SK-MEL-5 (cell line): ENCODE measurements around the gene PPP1R9B. TPM values are rescaled to one million over a fixed set of nuclear protein-coding genes. Genes with fewer than 3 reads are reported as not detected.

Source experiments
- DNase-seq: peaks from one replicate; pipeline ENCODE4 v3.0.0-alpha.2; 2016; ENCODE audit warnings: low read depth, low spot score
- in situ Hi-C: cut with HindIII; loops from 2 replicates; pipeline ENCODE4 v1.10.0; 2016; ENCODE audit warnings: low sequenced_read_pairs, high pct_unique_total_duplicates, low pct_unique_long_range_greater_than_20kb
- polyA plus RNA-seq, 2 experiments: library from polyadenylated mRNA; depleted of rRNA; stranded (reverse); fragments of >200 nt; gene quantifications; 2 replicates each; pipeline ENCODE4 v1.2.3, GENCODE V29; 2015
- total RNA-seq: library from RNA; depleted of rRNA; stranded (reverse); fragments of >200 nt; shearing (Covaris generic); gene quantifications from 2 replicates; pipeline ENCODE4 v1.2.3, GENCODE V29; 2014; rRNA removed

The PPP1R9B gene, protein sequence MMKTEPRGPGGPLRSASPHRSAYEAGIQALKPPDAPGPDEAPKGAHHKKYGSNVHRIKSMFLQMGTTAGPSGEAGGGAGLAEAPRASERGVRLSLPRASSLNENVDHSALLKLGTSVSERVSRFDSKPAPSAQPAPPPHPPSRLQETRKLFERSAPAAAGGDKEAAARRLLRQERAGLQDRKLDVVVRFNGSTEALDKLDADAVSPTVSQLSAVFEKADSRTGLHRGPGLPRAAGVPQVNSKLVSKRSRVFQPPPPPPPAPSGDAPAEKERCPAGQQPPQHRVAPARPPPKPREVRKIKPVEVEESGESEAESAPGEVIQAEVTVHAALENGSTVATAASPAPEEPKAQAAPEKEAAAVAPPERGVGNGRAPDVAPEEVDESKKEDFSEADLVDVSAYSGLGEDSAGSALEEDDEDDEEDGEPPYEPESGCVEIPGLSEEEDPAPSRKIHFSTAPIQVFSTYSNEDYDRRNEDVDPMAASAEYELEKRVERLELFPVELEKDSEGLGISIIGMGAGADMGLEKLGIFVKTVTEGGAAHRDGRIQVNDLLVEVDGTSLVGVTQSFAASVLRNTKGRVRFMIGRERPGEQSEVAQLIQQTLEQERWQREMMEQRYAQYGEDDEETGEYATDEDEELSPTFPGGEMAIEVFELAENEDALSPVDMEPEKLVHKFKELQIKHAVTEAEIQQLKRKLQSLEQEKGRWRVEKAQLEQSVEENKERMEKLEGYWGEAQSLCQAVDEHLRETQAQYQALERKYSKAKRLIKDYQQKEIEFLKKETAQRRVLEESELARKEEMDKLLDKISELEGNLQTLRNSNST
- total RNA-seq, result 33.6 and 36.2 TPM in 2 replicates
- polyA plus RNA-seq (2015; cell fraction: cytosol; rRNA removed), result 49.3 and 63.2 TPM in 2 replicates
- polyA plus RNA-seq (2015; cell fraction: nucleus; rRNA removed), result 61.2 and 61.5 TPM in 2 replicates

DNA sequence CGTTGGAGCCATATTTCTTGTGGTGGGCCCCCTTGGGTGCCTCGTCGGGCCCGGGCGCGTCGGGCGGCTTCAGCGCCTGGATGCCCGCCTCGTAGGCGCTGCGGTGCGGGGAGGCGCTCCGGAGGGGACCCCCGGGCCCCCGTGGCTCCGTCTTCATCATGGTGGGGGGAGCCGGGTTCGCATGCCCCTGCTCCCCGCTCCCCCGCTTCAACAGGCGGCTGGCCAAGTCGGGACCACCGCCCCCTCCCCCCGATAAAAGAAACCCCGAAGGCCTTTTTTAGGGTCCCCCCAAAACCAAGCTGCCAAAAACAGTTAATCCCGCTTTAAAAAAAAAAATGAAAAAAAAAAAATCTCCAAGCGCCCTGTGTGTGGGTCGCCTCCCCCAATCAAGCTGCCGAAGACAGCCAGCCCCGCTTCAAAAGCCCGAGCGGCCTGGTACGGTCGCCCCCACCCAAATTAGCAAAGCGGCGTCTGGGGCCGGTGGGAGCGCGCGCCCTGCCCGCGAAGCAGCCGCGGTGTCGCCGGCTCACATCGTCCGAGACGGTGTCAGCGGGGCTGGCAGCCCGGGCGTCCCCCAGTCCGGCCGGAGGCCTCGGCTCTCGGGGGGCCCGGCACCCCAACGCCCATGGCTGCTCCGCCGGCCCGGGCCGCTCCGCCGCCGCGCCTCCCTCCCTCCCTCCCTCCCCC lies at the start of gene PPP1R9B:
Gene PPP1R9B (minus strand): TSS at position 324 of the 687 bp plus-strand sequence. CDS start 164 bp downstream, at position 160.
- in situ Hi-C loops, result no loop called here
- DNase-seq, result no peak

DNA sequence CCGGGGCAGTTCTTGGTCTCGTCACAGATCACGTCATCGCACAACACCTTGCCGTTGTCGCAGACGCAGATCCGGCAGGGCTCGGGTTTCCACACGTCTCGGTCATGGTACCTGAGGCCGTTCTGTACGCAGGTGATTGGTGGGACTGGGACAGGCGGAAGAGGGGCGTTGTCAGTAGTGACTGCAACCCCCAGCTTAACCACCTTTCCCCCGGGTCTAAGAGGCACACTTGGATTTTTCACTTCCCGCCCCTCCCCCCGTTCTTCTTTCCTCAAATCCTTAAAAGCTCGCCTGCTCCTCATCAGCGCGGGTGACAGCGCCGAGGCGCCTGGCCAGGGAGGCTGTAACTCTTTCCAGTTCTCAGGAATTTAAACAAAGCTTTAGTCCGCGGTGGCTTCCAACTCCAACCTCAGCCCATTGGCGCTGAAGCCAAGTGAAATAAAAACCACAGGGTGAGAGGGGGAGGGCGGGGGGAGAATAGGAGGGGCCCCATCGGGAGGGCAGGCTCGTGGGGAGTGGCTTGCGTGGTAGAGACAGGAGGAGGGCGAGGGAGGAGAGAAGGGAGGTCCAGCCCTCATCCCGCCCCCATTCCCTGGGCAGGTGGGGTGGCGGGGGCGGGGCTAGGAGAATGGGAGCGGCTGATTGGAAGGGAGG lies 49.5 kb upstream of the PPP1R9B start:
- in situ Hi-C loops, result no loop called here
- peak; percentile 86 for DNase-seq

DNA sequence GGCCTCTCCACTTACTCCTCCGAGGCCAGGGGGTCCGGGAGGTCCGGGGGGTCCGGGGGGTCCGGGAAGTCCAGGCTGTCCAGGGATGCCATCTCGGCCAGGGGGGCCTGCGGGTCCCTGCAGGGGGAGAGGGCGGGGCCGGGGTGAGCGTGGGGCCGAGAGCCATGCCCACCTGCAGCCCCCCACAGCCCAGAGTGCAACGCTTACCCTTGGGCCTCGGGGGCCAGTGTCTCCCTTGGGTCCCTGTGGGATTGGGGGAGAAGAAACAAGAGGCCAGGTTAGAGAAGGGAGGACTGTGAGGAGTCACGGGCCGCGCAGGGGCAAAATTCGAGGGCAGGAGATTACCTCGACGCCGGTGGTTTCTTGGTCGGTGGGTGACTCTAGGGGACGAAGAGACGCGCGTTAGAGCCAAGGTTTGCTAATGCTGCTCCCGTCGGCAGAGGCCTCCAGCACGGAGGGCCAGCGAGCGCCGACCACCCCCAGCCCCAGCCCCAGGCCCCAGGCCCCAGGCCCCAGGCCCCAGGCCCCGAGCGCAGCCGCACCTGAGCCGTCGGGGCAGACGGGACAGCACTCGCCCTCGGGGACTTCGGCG lies 48.8 kb upstream of the PPP1R9B start:
- in situ Hi-C loops, result no loop called here
- no peak for DNase-seq

DNA sequence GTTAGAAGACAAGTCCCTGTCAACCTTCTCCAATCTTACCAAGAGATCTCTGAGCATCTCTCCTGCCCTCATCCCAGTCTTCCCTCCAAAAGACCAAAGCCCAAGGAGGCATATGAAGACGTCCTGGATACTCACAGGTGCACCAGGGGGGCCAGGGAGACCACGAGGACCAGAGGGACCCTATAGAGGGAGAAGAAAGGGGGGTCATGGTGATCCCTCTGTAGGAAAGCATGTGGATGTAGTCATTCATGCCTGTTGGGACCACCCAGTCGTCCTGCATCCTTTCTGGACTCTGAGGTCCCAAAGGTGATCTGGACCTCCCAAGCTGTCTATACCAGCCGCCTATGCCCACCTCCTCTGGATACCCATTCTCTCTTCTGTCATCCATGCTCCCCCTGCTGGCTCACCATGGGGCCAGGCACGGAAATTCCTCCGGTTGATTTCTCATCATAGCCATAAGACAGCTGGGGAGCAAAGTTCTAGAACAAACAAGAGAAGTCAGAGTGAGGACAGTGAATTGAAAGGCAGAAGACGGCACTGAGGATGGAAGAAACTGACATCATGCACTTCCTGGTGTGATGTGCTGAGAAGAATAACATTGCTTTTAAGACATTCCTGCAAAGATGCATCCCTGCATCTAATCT lies 47.7 kb upstream of the PPP1R9B start:
- peak; percentile 86 for DNase-seq
- in situ Hi-C loops, result no loop called here

DNA sequence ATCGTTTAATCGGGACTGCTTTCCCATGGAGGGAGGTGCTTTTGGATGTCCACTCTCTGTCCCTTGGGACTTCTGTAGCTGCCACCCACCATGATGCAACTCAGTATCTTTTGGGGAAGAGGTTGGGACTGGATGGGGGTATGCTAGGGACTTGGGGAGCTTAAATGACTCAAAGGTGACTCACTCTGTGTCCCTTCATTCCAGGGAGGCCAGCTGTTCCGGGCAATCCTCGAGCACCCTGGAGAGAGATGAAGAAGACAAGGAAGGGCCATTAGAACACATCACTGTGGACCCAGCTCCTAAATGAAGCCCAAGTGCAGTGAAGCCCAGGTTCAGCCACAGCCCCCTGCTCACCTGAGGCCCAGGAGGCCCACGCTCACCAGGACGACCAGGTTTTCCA lies 46.3 kb upstream of the PPP1R9B start:
- in situ Hi-C loops, result no loop called here
- DNase-seq, result no peak

DNA sequence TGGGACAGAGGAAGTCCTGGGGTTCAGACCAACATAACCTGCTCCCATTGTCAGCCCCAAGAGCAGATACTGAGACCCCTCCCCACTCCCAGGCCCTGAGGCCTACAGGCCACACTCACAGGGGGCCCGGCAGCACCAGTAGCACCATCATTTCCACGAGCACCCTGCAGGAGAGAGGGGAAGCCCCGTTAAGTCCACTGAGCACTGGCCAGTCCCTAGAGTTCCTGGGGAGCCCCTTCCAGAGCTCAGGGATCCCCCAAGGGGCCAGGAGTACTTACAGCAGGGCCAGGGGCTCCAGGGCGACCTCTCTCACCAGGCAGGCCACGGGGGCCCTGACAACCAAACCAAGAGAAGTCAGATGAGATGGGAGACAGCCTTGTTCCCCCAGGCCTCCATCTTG lies 45.6 kb upstream of the PPP1R9B start:
- in situ Hi-C loops, result no loop called here
- DNase-seq, result no peak

DNA sequence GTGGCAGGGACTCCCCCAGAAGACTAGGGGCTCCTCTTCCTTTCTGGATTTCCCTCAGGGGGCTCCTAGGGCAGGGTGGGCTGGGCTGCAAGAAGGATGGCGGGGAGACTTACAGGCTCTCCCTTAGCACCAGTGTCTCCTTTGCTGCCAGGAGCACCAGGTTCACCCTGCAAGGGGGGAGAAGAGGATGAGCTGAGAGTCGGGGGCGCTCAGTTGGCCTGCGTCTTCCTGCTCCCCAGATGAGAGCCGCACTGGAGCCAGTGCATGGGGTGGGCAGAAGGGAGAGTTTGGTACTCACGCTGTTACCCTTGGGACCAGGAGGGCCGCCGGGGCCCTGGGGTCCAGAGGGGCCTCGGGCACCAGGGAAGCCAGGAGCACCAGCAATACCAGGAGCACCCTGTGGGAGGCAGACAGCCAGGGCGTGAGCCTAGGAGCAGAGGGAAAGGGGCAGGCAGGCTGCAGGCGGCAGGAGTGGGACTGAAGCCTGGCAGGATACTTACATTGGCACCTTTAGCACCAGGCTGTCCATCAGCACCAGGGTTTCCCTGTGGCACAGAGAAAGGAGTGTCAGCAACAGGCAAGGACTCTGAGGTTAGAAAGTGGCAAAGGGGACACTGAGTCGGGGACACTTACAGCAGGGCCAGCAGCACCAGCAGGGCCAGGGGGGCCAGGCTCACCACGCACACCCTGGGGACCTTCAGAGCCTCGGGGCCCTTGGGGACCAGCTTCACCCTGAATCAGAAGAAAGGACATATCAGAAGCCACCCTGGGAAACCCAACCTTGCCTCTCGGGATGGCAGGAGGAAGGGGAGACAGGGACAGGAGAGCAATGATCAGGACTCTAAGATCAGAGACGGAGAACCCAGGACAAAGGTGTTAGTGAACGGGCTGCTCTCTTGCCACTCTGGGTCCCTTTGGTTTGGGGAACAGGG lies 44.7 kb upstream of the PPP1R9B start:
- peak; percentile 33 for DNase-seq
- in situ Hi-C loops, result no loop called here

DNA sequence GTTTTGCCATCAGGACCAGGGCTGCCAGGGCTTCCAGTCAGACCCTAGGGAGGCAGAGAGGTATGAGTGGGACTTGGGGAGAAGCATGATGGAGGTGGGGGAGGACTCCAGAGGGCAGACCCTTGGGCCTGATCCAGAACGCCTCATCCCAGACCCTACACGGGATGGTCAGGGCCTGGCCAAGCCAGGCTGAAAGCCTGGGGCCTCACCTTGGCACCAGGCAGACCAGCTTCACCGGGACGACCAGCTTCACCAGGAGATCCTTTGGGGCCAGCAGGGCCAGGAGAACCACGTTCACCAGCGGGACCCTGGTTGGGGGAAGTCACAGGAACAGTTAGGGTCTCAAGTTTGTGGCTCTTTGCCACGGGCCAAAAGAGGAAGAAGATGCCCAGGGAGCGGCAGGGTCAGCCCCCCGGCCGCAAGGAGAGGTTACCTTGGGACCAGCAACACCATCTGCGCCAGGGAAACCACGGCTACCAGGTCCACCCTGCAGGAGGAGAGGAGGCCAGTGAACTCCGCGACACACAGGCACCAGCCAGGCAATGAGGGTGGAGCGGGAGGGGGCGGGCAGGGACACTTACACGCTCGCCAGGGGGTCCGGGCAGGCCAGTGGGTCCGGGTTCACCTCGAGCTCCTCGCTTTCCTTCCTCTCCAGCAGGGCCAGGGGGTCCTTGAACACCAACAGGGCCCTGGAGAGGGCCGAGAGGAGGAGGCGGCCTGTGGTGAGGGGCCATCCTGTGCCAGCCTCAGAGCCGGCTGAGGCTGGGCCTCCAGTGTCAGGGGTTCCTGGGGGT lies 43.9 kb upstream of the PPP1R9B start:
- no peak for DNase-seq
- in situ Hi-C loops, result no loop called here

DNA sequence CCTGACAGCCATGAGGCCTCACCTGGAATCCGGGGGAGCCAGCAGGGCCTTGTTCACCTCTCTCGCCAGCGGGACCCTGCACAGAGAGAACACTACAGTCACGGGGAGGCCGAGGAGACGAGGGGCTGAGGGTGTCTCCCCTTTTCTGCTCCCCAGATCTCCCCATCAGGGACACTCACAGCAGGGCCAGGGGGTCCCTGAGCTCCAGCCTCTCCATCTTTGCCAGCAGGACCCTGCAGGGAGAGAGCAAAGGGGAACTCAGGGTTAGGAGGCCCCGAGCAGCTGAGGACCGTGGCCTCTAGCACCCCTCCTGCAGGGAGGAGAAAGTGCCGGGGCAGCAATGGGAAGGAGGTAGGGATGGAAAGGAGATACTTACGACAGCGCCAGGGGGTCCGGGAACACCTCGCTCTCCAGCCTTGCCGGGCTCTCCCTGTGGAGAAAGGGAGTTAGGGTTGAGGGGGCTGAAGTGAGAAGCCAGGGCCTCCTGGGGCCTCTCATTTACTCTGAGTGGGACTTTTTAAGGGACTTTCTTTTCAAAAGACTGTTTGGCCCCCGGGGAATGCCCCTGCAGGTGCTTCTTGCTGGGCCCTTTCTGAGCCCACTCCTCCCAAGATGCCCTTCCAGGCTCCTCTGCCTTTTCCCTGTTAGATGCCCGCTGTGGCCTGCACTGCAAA lies 42.3 kb upstream of the PPP1R9B start:
- DNase-seq, result no peak
- in situ Hi-C loops, result no loop called here

DNA sequence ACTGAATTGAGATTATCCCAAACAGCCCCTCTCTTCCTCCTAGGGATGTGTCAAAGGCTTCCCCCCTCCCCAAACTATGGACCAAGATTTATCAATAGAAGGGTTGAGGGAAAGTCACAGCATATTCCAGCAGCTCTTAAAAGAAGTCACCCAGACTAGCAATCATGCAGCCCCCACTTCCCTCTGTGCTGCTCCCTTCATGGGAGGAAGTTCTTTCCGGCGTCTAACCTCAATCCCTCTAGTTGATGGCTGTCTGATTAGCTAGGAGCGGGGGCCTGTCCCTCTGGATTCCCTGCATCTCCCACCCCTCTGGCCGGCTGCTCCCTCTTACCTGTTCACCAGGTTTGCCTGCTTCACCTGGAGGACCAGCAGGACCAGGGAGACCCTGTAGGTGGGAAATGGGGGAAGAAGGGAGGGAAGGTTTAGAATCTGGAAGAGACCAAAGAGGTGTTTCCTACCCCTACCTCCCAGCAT lies 41.7 kb upstream of the PPP1R9B start:
- in situ Hi-C loops, result no loop called here
- DNase-seq, result no peak

DNA sequence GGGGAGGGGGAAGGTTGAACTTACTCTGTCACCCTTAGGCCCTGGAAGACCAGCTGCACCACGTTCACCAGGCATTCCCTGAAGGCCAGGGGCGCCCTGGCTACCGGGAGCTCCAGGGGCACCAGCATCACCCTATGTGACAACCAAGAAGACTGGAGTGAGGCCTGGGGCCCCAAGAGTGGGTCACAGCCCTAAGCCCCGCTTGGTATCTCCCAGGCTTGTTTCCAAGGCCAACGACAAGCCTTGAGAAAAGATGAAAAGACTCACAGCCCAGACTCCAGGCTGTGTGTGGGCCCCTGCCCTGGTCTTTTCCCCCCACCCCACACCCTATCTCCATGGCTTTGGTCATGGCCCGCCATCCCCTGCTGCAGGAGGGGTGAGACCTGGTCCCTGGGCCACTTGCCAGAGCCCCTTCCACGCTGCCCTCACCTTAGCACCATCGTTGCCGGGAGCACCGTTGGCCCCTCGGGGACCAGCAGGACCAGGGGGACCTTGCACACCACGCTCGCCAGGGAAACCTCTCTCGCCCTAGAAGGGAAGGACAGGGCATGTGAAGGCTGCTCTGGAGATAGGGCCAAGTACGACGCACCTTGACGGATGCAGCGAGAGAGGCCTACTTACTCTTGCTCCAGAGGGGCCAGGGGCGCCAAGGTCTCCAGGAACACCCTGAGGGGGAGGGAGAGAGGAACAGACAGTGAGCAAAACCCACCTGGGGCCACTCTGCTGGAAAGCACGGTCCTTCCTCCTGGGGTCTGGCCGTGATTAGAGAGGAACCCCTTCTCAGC lies 41.1 kb upstream of the PPP1R9B start:
- in situ Hi-C loops, result no loop called here
- DNase-seq, result no peak

DNA sequence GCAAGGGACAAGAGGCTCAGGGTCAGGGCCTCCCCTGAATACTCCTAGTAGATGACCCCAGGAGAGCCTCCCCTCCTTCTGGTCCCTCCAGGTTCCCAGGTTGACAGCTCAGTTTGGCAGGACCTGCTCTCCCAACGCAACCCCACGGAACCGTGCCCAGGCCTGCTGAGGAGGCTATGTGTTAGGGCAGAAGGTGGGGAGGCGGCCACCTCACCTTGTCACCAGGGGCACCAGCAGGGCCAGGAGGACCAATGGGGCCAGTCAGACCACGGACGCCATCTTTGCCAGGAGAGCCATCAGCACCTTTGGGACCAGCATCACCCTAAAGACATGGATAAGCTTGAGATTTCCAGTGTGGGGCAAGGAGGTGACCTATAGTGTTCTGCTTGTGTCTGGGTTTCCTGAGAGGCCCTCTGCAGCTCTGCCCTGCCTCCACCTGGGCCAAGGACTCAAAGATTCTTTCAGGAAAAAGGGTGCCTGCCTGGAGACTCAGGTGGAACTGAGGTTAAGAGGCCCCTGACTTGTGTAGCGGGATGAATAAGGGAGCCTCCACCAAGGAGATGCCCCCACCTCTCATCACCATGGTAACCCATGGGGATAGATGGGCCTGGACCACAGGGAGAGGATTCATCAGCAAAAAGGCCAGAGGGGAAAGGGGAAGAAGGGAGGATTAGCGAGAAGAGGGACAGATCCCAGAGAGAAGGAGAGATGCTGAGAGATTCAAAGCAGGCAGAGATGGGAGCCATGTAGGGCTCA lies 40.3 kb upstream of the PPP1R9B start:
- in situ Hi-C loops, result no loop called here

DNA sequence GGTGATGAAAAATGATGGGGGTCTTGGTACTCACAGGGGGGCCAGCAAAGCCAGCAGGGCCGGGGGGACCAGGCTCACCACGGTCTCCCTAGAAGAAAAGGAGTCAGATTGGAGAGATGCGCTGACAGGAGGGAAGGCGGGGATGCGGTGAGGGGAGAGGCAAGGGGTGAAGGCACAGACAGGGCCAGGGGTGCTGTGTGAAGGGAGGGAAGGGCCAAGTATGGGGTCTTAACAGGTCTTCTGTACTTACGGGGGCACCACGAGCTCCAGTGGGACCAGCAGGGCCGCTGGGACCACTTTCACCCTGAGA lies 39.8 kb upstream of the PPP1R9B start:
- no peak for DNase-seq
- in situ Hi-C loops, result no loop called here

More for the DNA sequence above, 40.3 kb upstream of the PPP1R9B start:
- DNase-seq, result no peak
